OCI-LY7 (cell line): Measurements from ENCODE around the gene TUBB6. TPM values are rescaled to one million over a fixed set of nuclear protein-coding genes. Genes with fewer than 3 reads are reported as not detected.
A peak's percentile ranks its signal among the peaks of the same experiment; 100 is the strongest.

Experiments
- BruUV-seq: library from RNA; stranded (reverse); fragments of 400-500 nt; replicated peaks from 2 replicates; lab custom pipeline; 2021; lab: Mats Ljungman, UMichigan
- CTCF ChIA-PET: fragments of 300-600 bp; sonication (Branson Sonifier 250); formaldehyde crosslinking; loops from one replicate; lab custom pipeline; 2022; ENCODE audit warnings: antibody characterized with exemption; ENCODE audit not compliant: unreplicated experiment; lab: Charles Lee
- POLR2A ChIA-PET: fragments of 300-600 bp; sonication (Branson Sonifier 250); formaldehyde crosslinking; loops from one replicate; lab custom pipeline; 2022; ENCODE audit warnings: antibody characterized with exemption; lab: Charles Lee
- DNase-seq: peaks from one replicate; pipeline ENCODE4 v3.0.0-alpha.2; 2015; ENCODE audit warnings: low spot score
- H2AFZ ChIP-seq: fragments of 200-600 bp; sonication (generic), shearing (Covaris generic); 2 replicates; pipeline ENCODE4 v1.6.1; 2014; ENCODE audit warnings: mild to moderate bottlenecking, antibody characterized with exemption, low read length, moderate library complexity
- H3K27ac ChIP-seq: fragments of 200-600 bp; sonication (generic); 2 replicates; pipeline ENCODE4 v1.5.1; 2014; ENCODE audit warnings: mixed run types, low read depth, mild to moderate bottlenecking, moderate library complexity, low read length, inconsistent platforms; ENCODE audit not compliant: poor library complexity, severe bottlenecking
- H3K36me3 ChIP-seq: fragments of 200-600 bp; sonication (generic); 2 replicates; pipeline ENCODE4 v1.6.1; 2014; ENCODE audit warnings: mild to moderate bottlenecking, antibody characterized with exemption, low read length, moderate library complexity, mixed read lengths; ENCODE audit not compliant: insufficient read depth
- H3K4me1 ChIP-seq: fragments of 200-600 bp; sonication (generic); 2 replicates; pipeline ENCODE4 v1.5.1; 2014; ENCODE audit warnings: mild to moderate bottlenecking, low read length; ENCODE audit not compliant: insufficient read depth, poor library complexity, severe bottlenecking
- H3K4me2 ChIP-seq: fragments of 200-600 bp; sonication (generic); 2 replicates; pipeline ENCODE4 v1.6.1; 2014; ENCODE audit warnings: mild to moderate bottlenecking, low read length
- H3K4me3 ChIP-seq: fragments of 200-600 bp; sonication (generic); 2 replicates; pipeline ENCODE4 v1.5.1; 2014; ENCODE audit warnings: mild to moderate bottlenecking, low read depth, low read length; ENCODE audit not compliant: poor library complexity, severe bottlenecking
- H3K79me2 ChIP-seq: fragments of 200-600 bp; sonication (generic); 2 replicates; pipeline ENCODE4 v1.6.1; 2016; ENCODE audit warnings: low read depth, mild to moderate bottlenecking, low read length, moderate library complexity, mixed read lengths; ENCODE audit not compliant: insufficient read depth
- H3K9me2 ChIP-seq: fragments of 200-600 bp; sonication (generic); 2 replicates; pipeline ENCODE4 v1.6.1; 2016; ENCODE audit warnings: mild to moderate bottlenecking, low read length, mixed read lengths; ENCODE audit not compliant: insufficient read depth
- H3K9me3 ChIP-seq: fragments of 200-600 bp; sonication (generic); 2 replicates; pipeline ENCODE4 v1.6.1; 2014; ENCODE audit warnings: mild to moderate bottlenecking, mixed run types, low read length, mixed read lengths
- H4K20me1 ChIP-seq: fragments of 200-600 bp; sonication (generic); 2 replicates; pipeline ENCODE4 v1.6.1; 2014; ENCODE audit warnings: mild to moderate bottlenecking, antibody characterized with exemption, low read length, moderate library complexity, mixed read lengths; ENCODE audit not compliant: insufficient read depth
- EZH2phosphoT487 ChIP-seq: fragments of 200-600 bp; sonication (generic); IDR thresholded peaks from 2 replicates; pipeline ENCODE4 v1.6.1; 2018; ENCODE audit warnings: low read depth, borderline replicate concordance, mild to moderate bottlenecking, mixed run types, antibody characterized with exemption, low read length, moderate library complexity, mixed read lengths
- intact Hi-C: fragments of 100-400 bp; cut with micrococcal nuclease; formaldehyde crosslinking; loops from one replicate; pipeline ENCODE4 v1.10.0; 2022; ENCODE audit not compliant: unreplicated experiment
- total RNA-seq, 2 experiments: library from RNA; depleted of rRNA in 1 of 2; stranded (reverse); fragments of >200 nt in 1 of 2; shearing (Covaris generic) in 1 of 2; gene quantifications; 2 replicates each; pipeline ENCODE4 v1.2.3, GENCODE V29; 2014 to 2022
- TF ChIP-seq, protein P1 (sequence below): fragments of 200-600 bp; sonication (generic); conservative IDR thresholded peaks from 2 replicates; pipeline ENCODE4 v1.5.1; 2014; ENCODE audit warnings: mild to moderate bottlenecking, antibody characterized with exemption, low read length, moderate library complexity, mixed read lengths

Gene TUBB6
- total RNA-seq, 2 experiments from 2014 or later = not detected

DNA sequence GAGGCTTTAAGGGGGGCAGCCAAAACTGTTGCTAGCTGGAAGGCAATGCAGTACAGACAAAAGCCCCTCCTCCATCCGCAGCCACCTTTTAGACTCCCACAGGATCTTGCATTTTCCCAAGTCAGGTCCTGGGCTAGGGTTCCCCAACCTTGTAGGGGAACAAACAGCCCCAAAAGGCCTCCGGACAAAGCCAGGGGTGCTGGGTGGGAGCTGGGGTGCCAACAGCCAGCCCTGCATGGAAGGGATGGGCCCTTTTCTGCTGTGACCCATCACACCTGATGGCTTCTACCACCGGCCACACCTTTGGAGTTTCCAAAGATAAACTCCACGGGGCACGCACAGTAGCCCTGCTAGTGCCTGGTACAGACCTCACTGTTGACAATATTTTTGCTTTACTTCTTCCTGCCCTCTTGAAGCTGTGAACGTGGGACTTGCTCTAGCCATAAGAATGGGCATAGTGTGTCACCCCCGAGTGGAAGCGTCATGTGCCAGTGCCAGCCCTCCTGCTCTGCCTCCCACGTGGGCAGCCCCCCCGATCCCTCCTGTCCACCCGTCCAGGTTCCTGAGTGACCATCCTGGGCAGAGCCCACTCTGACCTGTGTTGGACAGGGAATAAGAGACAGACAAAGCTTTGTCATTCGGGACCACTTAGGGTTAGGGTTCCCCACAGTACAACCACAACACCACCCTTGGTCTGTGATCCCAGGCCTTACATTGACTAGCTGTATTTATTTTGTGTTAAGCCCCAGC, 18.8 kb downstream of the TUBB6 start:
- no TSS peak for BruUV-seq
- H4K20me1 ChIP-seq = no peaks in the 10 kb centered on the region
- no peak overlapping the region for H3K4me2 ChIP-seq
- CTCF ChIA-PET = interaction anchor here (0.9 to 1.7 kb wide), 2 partner anchors 8 to 12 kb away, joined by 3 to 4 read pairs; no protein-coding TSS in a partner anchor
- H2AFZ ChIP-seq = no peak overlapping the region
- H3K9me2 ChIP-seq = no peaks in the 10 kb centered on the region
- no peaks in the 10 kb centered on the region for H3K79me2 ChIP-seq
- H3K27ac ChIP-seq = no peak overlapping the region
- DNase-seq = no peak
- TF ChIP-seq EZH2phosphoT487 = no peak
- TF ChIP-seq, protein P1, sequence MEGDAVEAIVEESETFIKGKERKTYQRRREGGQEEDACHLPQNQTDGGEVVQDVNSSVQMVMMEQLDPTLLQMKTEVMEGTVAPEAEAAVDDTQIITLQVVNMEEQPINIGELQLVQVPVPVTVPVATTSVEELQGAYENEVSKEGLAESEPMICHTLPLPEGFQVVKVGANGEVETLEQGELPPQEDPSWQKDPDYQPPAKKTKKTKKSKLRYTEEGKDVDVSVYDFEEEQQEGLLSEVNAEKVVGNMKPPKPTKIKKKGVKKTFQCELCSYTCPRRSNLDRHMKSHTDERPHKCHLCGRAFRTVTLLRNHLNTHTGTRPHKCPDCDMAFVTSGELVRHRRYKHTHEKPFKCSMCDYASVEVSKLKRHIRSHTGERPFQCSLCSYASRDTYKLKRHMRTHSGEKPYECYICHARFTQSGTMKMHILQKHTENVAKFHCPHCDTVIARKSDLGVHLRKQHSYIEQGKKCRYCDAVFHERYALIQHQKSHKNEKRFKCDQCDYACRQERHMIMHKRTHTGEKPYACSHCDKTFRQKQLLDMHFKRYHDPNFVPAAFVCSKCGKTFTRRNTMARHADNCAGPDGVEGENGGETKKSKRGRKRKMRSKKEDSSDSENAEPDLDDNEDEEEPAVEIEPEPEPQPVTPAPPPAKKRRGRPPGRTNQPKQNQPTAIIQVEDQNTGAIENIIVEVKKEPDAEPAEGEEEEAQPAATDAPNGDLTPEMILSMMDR = no peak
- H3K4me3 ChIP-seq = no peak overlapping the region
- POLR2A ChIA-PET = no interaction called here
- intact Hi-C loops = no loop called here
- no peaks in the 10 kb centered on the region for H3K9me3 ChIP-seq
- H3K4me1 ChIP-seq = peaks cover under 1% of the 10 kb centered on the region
- peaks cover 71% of the 10 kb centered on the region for H3K36me3 ChIP-seq

DNA sequence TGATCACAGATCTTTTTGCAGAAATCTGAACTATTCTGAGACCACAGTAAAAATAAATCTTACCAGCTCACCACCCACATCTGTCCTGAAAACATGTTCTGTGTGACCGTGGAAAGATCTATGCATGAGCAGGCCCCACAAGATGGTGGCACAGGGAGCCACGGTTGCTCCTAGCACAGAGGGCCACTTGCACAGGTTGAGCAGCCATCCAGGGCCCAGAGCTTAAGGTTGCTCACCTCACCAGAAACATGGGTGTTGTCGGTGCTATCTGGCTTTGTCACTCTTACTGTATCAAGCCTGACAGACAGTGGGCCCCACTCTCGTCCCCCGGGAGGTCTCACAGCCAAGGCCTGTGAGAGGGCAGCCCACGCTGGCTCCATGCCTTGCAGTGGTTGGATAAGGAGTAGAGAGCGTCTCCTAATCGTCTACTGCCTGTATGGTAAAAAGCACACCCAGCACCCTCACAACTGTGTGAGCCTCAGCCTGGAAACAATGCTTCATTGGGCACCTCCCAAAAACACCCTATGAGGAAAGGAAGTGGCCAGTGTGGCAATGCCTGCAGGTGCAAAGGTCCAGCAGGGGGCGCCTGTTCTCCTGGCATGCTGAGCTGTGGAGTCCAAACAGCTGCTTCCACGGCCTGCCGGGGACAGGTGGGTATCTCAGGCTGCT, 19.6 kb downstream of the TUBB6 start:
- TF ChIP-seq, protein P1 = peak; percentile 95
- TF ChIP-seq EZH2phosphoT487 = no peak
- no peak overlapping the region for H3K27ac ChIP-seq
- H3K36me3 ChIP-seq = peaks cover 71% of the 10 kb centered on the region
- H3K9me3 ChIP-seq = no peaks in the 10 kb centered on the region
- no peak overlapping the region for H3K4me2 ChIP-seq
- peak; percentile 73 for DNase-seq
- H3K79me2 ChIP-seq = no peaks in the 10 kb centered on the region
- no peak overlapping the region for H3K4me3 ChIP-seq
- H3K9me2 ChIP-seq = no peaks in the 10 kb centered on the region
- H4K20me1 ChIP-seq = no peaks in the 10 kb centered on the region
- CTCF ChIA-PET = interaction anchor here (0.9 to 1.7 kb wide), 3 partner anchors 9 to 13 kb away, joined by 3 to 6 read pairs (median 4); no protein-coding TSS in a partner anchor
- BruUV-seq = no TSS peak
- H3K4me1 ChIP-seq = no peaks in the 10 kb centered on the region
- POLR2A ChIA-PET = interaction anchor here (1.0 to 1.1 kb wide), 2 partner anchors 9 to 11 kb away, joined by 3 read pairs; no protein-coding TSS in a partner anchor
- no peak overlapping the region for H2AFZ ChIP-seq
- intact Hi-C loops = no loop called here
